Progenitor cell of endocrine pancreas (in vitro differentiated cells): ENCODE results near the gene WDFY3. TPM values are rescaled to one million over a fixed set of nuclear protein-coding genes. Genes with fewer than 3 reads are reported as not detected.

Experiments used
- DNase-seq: peaks from one replicate; pipeline ENCODE4 v3.0.0; 2021; ENCODE audit warnings: low spot score; ENCODE audit not compliant: unreplicated experiment
- H3K27ac Mint-ChIP-seq: 2 replicates; pipeline ENCODE4 v1.8.0; 2021; ENCODE audit warnings: mild to moderate bottlenecking, moderate library complexity, mixed read lengths
- H3K27me3 Mint-ChIP-seq: 2 replicates; pipeline ENCODE4 v1.8.0; 2021; ENCODE audit warnings: mixed read lengths
- H3K36me3 Mint-ChIP-seq: 2 replicates; pipeline ENCODE4 v1.8.0; 2022; ENCODE audit warnings: mixed read lengths; ENCODE audit not compliant: insufficient read depth
- H3K4me1 Mint-ChIP-seq: 2 replicates; pipeline ENCODE4 v1.8.0; 2021; ENCODE audit warnings: low read depth, mixed read lengths
- H3K4me3 Mint-ChIP-seq: 2 replicates; pipeline ENCODE4 v1.8.0; 2021; ENCODE audit warnings: low read depth, mild to moderate bottlenecking, moderate library complexity, mixed read lengths
- H3K9me3 Mint-ChIP-seq: 2 replicates; pipeline ENCODE4 v1.8.0; 2021; ENCODE audit warnings: low read depth, mixed read lengths
- total RNA-seq: library from RNA; stranded (reverse); gene quantifications from 2 replicates; pipeline ENCODE4 v1.2.1, GENCODE V29; 2021
- TF ChIP-seq, protein P1 (sequence below): fragments of 200-600 bp; sonication (generic); IDR thresholded peaks from one replicate; pipeline ENCODE4 v1.5.0; 2021; ENCODE audit warnings: antibody characterized with exemption, mild to moderate bottlenecking; ENCODE audit not compliant: unreplicated experiment

WDFY3 gene
- total RNA-seq, 1 donor from 2014 or later, result 115 TPM

GRCh38 chr4:84914686-84915395, 51.6 kb downstream of the WDFY3 start:
- peaks cover 7% of the 10 kb centered on the region for H3K9me3 Mint-ChIP-seq
- H3K4me3 Mint-ChIP-seq, result no peak overlapping the region
- H3K27ac Mint-ChIP-seq, result no peak overlapping the region
- peaks cover 31% of the 10 kb centered on the region for H3K36me3 Mint-ChIP-seq
- DNase-seq, result no peak
- H3K27me3 Mint-ChIP-seq, result no peaks in the 10 kb centered on the region
- no peaks in the 10 kb centered on the region for H3K4me1 Mint-ChIP-seq
- TF ChIP-seq, protein P1, sequence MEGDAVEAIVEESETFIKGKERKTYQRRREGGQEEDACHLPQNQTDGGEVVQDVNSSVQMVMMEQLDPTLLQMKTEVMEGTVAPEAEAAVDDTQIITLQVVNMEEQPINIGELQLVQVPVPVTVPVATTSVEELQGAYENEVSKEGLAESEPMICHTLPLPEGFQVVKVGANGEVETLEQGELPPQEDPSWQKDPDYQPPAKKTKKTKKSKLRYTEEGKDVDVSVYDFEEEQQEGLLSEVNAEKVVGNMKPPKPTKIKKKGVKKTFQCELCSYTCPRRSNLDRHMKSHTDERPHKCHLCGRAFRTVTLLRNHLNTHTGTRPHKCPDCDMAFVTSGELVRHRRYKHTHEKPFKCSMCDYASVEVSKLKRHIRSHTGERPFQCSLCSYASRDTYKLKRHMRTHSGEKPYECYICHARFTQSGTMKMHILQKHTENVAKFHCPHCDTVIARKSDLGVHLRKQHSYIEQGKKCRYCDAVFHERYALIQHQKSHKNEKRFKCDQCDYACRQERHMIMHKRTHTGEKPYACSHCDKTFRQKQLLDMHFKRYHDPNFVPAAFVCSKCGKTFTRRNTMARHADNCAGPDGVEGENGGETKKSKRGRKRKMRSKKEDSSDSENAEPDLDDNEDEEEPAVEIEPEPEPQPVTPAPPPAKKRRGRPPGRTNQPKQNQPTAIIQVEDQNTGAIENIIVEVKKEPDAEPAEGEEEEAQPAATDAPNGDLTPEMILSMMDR, result no peak

GRCh38 chr4:84913176-84913575, 53.3 kb downstream of the WDFY3 start:
- TF ChIP-seq, protein P1, result no peak
- no peak overlapping the region for H3K27ac Mint-ChIP-seq
- DNase-seq, result no peak
- peaks cover 7% of the 10 kb centered on the region for H3K9me3 Mint-ChIP-seq
- peaks cover 27% of the 10 kb centered on the region for H3K36me3 Mint-ChIP-seq
- no peaks in the 10 kb centered on the region for H3K27me3 Mint-ChIP-seq
- no peaks in the 10 kb centered on the region for H3K4me1 Mint-ChIP-seq
- H3K4me3 Mint-ChIP-seq, result no peak overlapping the region

DNA sequence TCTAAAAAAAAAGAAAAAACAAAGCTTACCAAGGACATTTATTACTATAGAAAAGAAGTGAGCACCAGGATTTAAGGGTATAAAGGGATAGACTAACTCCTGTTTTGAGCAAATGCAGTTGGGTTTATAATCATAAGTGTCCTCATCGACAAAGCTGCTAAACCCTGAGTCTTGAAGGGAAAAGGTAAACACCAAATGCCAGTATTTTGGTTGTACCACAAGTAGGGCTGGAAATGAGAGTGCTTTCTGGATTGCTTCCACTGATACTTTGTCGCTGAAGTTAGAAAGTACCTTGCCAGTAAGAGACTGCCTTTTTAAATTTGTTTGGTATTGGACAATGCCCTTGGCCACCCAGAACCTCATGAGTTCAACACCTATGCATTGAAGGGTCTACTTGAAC, 53.7 kb downstream of the WDFY3 start:
- Mint-ChIP-seq H3K9me3 (peaks cover 7% of the 10 kb centered on the region), H3K27me3 (no peaks in the 10 kb centered on the region), H3K27ac (no peak overlapping the region), H3K4me3 (no peak overlapping the region), H3K36me3 (peaks cover 27% of the 10 kb centered on the region), H3K4me1 (no peaks in the 10 kb centered on the region)
- no peak for DNase-seq
- TF ChIP-seq, protein P1, result no peak

GRCh38 chr4:84908876-84909275, 57.6 kb downstream of the WDFY3 start:
- no peak for DNase-seq
- Mint-ChIP-seq H3K9me3 (peaks cover 7% of the 10 kb centered on the region), H3K27me3 (no peaks in the 10 kb centered on the region), H3K36me3 (peaks cover 20% of the 10 kb centered on the region), H3K4me3 (no peak overlapping the region), H3K4me1 (no peaks in the 10 kb centered on the region), H3K27ac (no peak overlapping the region)
- TF ChIP-seq, protein P1, result no peak

- peaks cover 1% of the 10 kb centered on the region for H3K4me1 Mint-ChIP-seq
- H3K27me3 Mint-ChIP-seq, result no peaks in the 10 kb centered on the region
These were observed 59.3 kb downstream of the WDFY3 start for GRCh38 chr4:84907145-84907544.

More at GRCh38 chr4:84907145-84907544, 59.3 kb downstream of the WDFY3 start:
- peaks cover 10% of the 10 kb centered on the region for H3K36me3 Mint-ChIP-seq
- no peak overlapping the region for H3K27ac Mint-ChIP-seq
- TF ChIP-seq, protein P1, result no peak
- no peak for DNase-seq
- no peak overlapping the region for H3K4me3 Mint-ChIP-seq
- H3K9me3 Mint-ChIP-seq, result no peaks in the 10 kb centered on the region
